ENCODE results near the gene MAEA. TPM values are rescaled to one million over a fixed set of nuclear protein-coding genes. Genes with fewer than 3 reads are reported as not detected.

Gene MAEA
- total and polyA plus RNA-seq, 9 of the 15 experiments (the other 6 are each of a cell fraction or from before 2014, with no cell fraction given) = 2.1 to 86.5 (median 45.0) TPM

GRCh38 chr4:1345903-1346780, 56.5 kb downstream of the MAEA start (continued):
- 0 out of 2 replicates have a peak, but pooled peaks have one; percentile 41 for TF ChIP-seq ZBTB49 (CRISPR knock-in tag; IDR thresholded peaks at IDR 0.05; ENCODE audit: borderline replicate concordance)
- TF ChIP-seq, protein P1, sequence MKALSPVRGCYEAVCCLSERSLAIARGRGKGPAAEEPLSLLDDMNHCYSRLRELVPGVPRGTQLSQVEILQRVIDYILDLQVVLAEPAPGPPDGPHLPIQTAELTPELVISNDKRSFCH (CRISPR knock-in tag; IDR thresholded peaks at IDR 0.05) = no peak
- TF ChIP-seq, protein P1 (tag; IDR thresholded peaks at IDR 0.05) = 0 out of 2 replicates have a peak, but pooled peaks have one; percentile 19
- no peak for TF ChIP-seq ILF3 (IDR thresholded peaks at IDR 0.05; ENCODE audit: borderline replicate concordance)
- TF ChIP-seq, protein P2, sequence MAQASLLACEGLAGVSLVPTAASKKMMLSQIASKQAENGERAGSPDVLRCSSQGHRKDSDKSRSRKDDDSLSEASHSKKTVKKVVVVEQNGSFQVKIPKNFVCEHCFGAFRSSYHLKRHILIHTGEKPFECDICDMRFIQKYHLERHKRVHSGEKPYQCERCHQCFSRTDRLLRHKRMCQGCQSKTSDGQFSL (CRISPR knock-in tag; IDR thresholded peaks at IDR 0.05) = peak; percentile 50; the same call in 1 of the 2 replicates
- TF ChIP-seq, protein P2 (tag; IDR thresholded peaks at IDR 0.05) = no peak
- TF ChIP-seq, protein P3, sequence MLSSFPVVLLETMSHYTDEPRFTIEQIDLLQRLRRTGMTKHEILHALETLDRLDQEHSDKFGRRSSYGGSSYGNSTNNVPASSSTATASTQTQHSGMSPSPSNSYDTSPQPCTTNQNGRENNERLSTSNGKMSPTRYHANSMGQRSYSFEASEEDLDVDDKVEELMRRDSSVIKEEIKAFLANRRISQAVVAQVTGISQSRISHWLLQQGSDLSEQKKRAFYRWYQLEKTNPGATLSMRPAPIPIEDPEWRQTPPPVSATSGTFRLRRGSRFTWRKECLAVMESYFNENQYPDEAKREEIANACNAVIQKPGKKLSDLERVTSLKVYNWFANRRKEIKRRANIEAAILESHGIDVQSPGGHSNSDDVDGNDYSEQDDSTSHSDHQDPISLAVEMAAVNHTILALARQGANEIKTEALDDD (IDR thresholded peaks at IDR 0.05) = no peak
- peak; percentile 57; the same call in 1 of the 2 replicates for TF ChIP-seq SIN3B (IDR thresholded peaks at IDR 0.05; ENCODE audit: low read depth)
- peak; percentile 26; the same call in 1 of the 2 replicates for TF ChIP-seq CEBPB (tag; IDR thresholded peaks at IDR 0.05)
- TF ChIP-seq SAP30 (IDR thresholded peaks at IDR 0.05; ENCODE audit: borderline replicate concordance, insufficient read depth, low read depth, low read length, poor library complexity, severe bottlenecking) = peak; percentile 45
- TF ChIP-seq EZH2 (IDR thresholded peaks at IDR 0.05; ENCODE audit: borderline replicate concordance, low read depth, low read length) = no peak
- peak; percentile 31 for TF ChIP-seq FIP1L1 (IDR thresholded peaks at IDR 0.05; ENCODE audit: low read depth, low read length, poor library complexity, severe bottlenecking)
- peak; percentile 65; the same call in 1 of the 2 replicates for TF ChIP-seq NR3C1 (CRISPR knock-in tag; IDR thresholded peaks at IDR 0.05)
- no peak for TF ChIP-seq ZNF695 (CRISPR knock-in tag; IDR thresholded peaks at IDR 0.05)
- peak; percentile 10 for TF ChIP-seq RBFOX2 (IDR thresholded peaks at IDR 0.05; ENCODE audit: low read depth, low read length)
- peak; percentile 41; the same call in 1 of the 2 replicates for TF ChIP-seq NR2F6 (CRISPR knock-in tag; IDR thresholded peaks at IDR 0.05)
- TF ChIP-seq ZBTB1 (CRISPR knock-in tag; IDR thresholded peaks at IDR 0.05; ENCODE audit: borderline replicate concordance, low read depth) = peak; percentile 29; the same call in 1 of the 2 replicates
- TF ChIP-seq, protein P4, sequence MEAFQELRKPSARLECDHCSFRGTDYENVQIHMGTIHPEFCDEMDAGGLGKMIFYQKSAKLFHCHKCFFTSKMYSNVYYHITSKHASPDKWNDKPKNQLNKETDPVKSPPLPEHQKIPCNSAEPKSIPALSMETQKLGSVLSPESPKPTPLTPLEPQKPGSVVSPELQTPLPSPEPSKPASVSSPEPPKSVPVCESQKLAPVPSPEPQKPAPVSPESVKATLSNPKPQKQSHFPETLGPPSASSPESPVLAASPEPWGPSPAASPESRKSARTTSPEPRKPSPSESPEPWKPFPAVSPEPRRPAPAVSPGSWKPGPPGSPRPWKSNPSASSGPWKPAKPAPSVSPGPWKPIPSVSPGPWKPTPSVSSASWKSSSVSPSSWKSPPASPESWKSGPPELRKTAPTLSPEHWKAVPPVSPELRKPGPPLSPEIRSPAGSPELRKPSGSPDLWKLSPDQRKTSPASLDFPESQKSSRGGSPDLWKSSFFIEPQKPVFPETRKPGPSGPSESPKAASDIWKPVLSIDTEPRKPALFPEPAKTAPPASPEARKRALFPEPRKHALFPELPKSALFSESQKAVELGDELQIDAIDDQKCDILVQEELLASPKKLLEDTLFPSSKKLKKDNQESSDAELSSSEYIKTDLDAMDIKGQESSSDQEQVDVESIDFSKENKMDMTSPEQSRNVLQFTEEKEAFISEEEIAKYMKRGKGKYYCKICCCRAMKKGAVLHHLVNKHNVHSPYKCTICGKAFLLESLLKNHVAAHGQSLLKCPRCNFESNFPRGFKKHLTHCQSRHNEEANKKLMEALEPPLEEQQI (IDR thresholded peaks at IDR 0.05) = no peak
